SK-N-MC (cell line): ENCODE results near the gene DPH1.

ENCODE experiments used
- EZH2 ChIP-seq: fragments of 200-600 bp; sonication (generic); IDR thresholded peaks from one replicate; pipeline ENCODE4 v1.6.1; 2017; ENCODE audit warnings: antibody characterized with exemption
- FOXP2 ChIP-seq: optimal IDR thresholded peaks from 2 replicates; pipeline ENCODE3; 2011; ENCODE audit warnings: mild to moderate bottlenecking, moderate library complexity; ENCODE audit not compliant: insufficient read depth; ENCODE audit errors: extremely low read length, control extremely low read depth
- POLR2AphosphoS5 ChIP-seq: IDR thresholded peaks from 2 replicates; pipeline ENCODE4 v1.6.1; 2012; ENCODE audit warnings: mild to moderate bottlenecking, low read depth, low read length, borderline replicate concordance

GRCh38 chr17:2082003-2082781 is 52.2 kb downstream of the DPH1 start:
- TF ChIP-seq FOXP2: no peak
- TF ChIP-seq POLR2AphosphoS5: no peak
- TF ChIP-seq EZH2: no peak
